HG03460 (cell line): ENCODE results near the gene PTPRN2.
"Not testable (repeated sequence)": the region's sequence is repeated elsewhere in the genome, so short reads cannot be mapped to it uniquely, and the experiment has no call there.

ENCODE experiments used
- ATAC-seq: cut with Tn5 transposase; IDR thresholded peaks from one replicate; pipeline ENCODE4 v1.9.1; 2021; ENCODE audit not compliant: unreplicated experiment

PTPRN2 gene

DNA sequence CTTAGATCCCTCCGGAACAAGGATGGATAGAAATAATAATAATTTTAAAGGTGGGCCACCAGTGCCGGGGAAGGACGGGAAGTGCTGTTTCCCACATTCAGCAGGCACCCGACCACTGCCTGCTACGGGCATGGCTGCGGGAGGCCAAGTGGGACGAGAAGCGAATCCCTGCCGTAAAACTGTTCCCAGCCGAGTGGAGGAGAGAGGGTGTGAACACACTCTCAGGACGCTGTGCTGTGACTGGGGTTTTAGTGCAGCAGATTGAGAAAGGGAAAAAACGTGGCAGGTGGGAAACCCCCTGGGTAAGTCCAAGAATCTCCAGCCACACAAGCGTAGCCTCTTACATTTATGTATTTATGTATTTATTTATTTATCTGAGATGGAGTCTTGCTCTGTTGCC is 1092.0 kb downstream of the PTPRN2 start:
- ATAC-seq: no peak

DNA sequence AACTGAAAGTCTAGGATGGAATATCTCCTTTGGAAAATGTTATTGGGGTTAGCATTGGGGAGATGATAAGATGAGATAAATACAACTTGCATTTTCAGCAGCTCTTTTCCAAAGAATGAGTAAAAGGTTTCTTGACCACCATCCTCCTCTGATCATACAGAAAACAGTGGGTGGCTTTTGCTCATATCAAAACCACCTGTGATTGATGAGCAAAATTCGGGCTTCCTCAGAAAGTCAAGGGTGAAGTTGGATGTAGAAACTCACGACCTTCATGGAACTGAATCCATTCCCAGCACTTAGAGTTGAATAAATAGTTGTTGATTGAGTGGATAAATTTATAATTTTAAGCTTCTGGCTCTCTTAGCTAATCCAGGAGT is 1092.5 kb downstream of the PTPRN2 start:
- ATAC-seq: no peak

DNA sequence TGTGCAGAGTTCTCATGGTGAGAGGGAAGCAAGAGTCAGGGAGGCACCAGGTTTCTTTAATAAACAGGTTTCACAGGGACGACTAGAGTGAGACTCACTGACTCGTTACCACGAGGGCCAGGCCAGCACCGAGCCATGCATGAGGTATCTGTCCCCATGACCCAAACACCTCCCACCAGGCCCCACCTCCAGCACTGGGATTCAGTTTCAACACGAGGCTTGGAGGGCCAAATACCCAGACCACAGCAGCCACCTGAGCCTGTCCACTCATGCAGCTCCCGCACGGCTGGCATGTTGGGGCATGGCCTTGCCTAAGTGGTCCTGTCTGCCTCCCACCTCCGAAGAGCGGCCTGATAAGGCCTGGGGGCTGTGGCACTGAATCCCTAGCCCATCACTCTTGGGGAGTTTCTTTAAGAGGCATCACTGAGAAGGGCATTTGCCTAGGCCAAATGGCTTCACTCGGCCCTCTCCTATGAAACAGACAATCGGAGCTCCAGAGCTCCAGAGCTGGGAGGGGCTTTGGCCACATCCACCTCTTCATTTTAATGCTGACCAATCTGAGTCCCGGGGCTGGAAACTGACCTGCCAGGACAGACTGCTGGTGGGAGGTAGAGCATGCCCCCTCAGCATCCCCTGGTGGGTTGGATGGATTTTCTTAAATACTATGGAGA is 1093.0 kb downstream of the PTPRN2 start:
- ATAC-seq: no peak

DNA sequence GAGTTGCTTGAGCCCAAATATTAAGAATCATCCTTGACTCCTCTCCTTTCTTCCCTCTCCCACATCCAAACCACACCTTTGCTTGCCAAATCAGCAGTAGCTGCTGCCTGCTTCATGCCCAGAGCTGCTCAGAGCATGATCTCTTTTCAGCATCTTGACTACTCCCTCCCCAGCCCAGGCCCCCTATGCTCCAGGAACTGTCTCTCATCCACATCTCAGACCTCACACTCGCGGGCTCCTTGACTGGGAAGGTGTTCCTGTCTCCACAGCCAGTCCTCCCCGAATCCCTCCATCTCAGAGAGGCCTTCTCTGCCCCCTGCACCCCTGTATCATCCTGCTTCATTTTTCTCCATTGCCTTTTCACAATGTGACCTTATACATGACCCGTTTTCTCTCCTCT is 1093.8 kb downstream of the PTPRN2 start:
- ATAC-seq: no peak

DNA sequence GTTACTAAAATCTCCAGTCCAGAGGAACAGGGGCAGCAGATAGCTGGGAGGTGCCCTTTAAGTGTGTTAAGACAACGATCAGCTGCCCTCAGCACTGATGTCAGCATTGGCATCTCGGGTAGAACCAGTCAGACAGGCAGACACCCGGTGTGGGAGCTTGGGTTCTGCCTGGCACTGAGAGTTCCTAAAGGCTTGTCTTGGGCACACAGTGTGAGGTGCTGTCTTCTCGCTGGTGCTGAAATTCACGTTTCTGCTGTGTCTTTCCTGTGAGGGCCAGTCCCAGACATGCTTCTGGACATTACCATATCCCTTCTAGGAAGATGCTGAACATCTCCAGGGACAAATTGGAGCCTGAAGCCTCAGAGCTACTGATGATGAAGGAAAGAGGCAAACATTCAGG is 1094.6 kb downstream of the PTPRN2 start:
- no peak for ATAC-seq

DNA sequence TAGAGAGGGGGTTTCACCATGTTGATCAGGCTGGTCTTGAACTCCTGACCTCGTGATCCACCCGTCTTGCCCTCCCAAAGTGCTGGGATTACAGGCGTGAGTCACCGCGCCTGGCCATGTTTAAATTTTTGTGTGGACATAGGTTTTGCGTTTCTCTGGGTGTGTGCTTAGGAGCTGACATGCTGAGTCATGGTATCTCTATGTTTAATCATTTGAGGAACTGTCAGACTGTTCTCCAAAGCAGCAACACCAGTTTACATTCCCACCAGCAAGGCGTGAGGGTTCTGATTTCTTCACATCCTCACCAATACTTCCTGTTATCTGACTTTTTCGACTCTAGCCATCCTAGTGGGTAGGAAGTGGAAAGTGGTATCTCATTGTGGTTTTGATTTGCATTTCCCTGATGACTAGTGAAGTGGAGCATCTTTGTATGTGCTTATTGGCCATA is 1097.1 kb downstream of the PTPRN2 start:
- no peak for ATAC-seq

DNA sequence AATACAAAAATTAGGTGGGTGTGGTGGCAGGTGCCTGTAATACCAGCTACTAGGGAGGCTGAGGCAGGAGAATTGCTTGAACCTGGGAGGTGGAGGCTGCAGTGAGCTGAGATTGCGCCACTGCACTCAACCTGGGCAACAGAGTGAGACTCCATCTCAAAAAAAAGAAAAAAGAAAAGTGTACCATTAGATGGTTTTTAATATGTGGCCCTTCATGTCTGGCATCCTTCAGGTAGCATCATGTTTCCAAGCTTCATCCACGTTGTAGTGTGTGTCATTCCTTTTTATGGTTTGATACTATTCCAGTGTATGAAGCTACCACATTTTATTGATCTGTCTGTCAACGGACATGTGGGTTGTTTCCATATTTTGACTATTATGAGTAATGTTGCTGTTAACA is 1097.8 kb downstream of the PTPRN2 start:
- not testable (repeated sequence) for ATAC-seq
